WTC11 (cell line): ENCODE measurements around the gene NKX2-1. TPM values are rescaled to one million over a fixed set of nuclear protein-coding genes. Genes with fewer than 3 reads are reported as not detected.

Source experiments
- ATAC-seq: fragments of 200-7000 bp; cut with Tn5 transposase; 2 replicates; pipeline ENCODE4 v1.10.0; 2021; ENCODE audit warnings: mild to moderate bottlenecking, moderate library complexity
- CTCF ChIA-PET: fragments of 300-600 bp; sonication (Branson Sonifier 250); formaldehyde crosslinking; loops from one replicate; lab custom pipeline; 2021; ENCODE audit warnings: antibody characterized with exemption; lab: Charles Lee
- POLR2A ChIA-PET: fragments of 350-600 bp; sonication (Branson Sonifier 250); formaldehyde crosslinking; loops from one replicate; lab custom pipeline; 2021; ENCODE audit warnings: antibody characterized with exemption; lab: Charles Lee
- DNase-seq: peaks from one replicate; pipeline ENCODE4 v3.0.0; 2021; ENCODE audit warnings: low spot score
- H3K27ac Mint-ChIP-seq: 2 replicates; pipeline ENCODE4 v1.8.0; 2021; ENCODE audit warnings: mixed read lengths
- H3K27me3 Mint-ChIP-seq: 2 replicates; pipeline ENCODE4 v1.8.0; 2021; ENCODE audit warnings: low read depth, mild to moderate bottlenecking, moderate library complexity, mixed read lengths
- H3K36me3 Mint-ChIP-seq: 2 replicates; pipeline ENCODE4 v1.8.0; 2021; ENCODE audit warnings: mixed read lengths
- H3K4me1 Mint-ChIP-seq: 2 replicates; pipeline ENCODE4 v1.8.0; 2022; ENCODE audit warnings: mixed read lengths
- H3K4me3 Mint-ChIP-seq: 2 replicates; pipeline ENCODE4 v1.8.0; 2021; ENCODE audit warnings: mild to moderate bottlenecking, moderate library complexity, mixed read lengths
- H3K9me3 Mint-ChIP-seq: 2 replicates; pipeline ENCODE4 v1.8.0; 2021; ENCODE audit warnings: mixed read lengths
- ATF3 ChIP-seq: sonication (generic); formaldehyde crosslinking; conservative IDR thresholded peaks from 2 replicates; pipeline ENCODE4 v1.8.1; 2022; ENCODE audit warnings: mild to moderate bottlenecking, missing genetic modification reagents
- CREB1 ChIP-seq: sonication (generic); formaldehyde crosslinking; IDR thresholded peaks from 2 replicates; pipeline ENCODE4 v1.8.0; 2023; ENCODE audit warnings: mild to moderate bottlenecking, missing genetic modification reagents
- E2F4 ChIP-seq: sonication (generic); formaldehyde crosslinking; IDR thresholded peaks from 2 replicates; pipeline ENCODE4 v1.8.1; 2022; ENCODE audit warnings: low read depth, mild to moderate bottlenecking, moderate library complexity, missing genetic modification reagents, borderline replicate concordance
- ELF4 ChIP-seq: sonication (generic); formaldehyde crosslinking; IDR thresholded peaks from 2 replicates; pipeline ENCODE4 v1.8.1; 2022; ENCODE audit warnings: low read depth, mild to moderate bottlenecking, moderate library complexity, missing genetic modification reagents
- ESRRA ChIP-seq: sonication (generic); formaldehyde crosslinking; IDR thresholded peaks from 2 replicates; pipeline ENCODE4 v1.8.1; 2022; ENCODE audit warnings: mild to moderate bottlenecking, missing genetic modification reagents, borderline replicate concordance
- ETV6 ChIP-seq: sonication (generic); formaldehyde crosslinking; IDR thresholded peaks from 2 replicates; pipeline ENCODE4 v1.8.1; 2022; ENCODE audit warnings: mild to moderate bottlenecking, missing genetic modification reagents
- JAZF1 ChIP-seq: fragments of 250-450 bp; sonication (Bioruptor Pico); IDR thresholded peaks from 2 replicates; pipeline ENCODE4 v1.9.0; 2021; ENCODE audit warnings: moderate library complexity, mild to moderate bottlenecking, inconsistent platforms
- MLX ChIP-seq: sonication (generic); formaldehyde crosslinking; IDR thresholded peaks from 2 replicates; pipeline ENCODE4 v1.8.1; 2023; ENCODE audit warnings: mild to moderate bottlenecking, missing genetic modification reagents, moderate library complexity
- MYBL2 ChIP-seq: sonication (generic); formaldehyde crosslinking; IDR thresholded peaks from 2 replicates; pipeline ENCODE4 v1.8.1; 2023; ENCODE audit warnings: mild to moderate bottlenecking, moderate library complexity, missing genetic modification reagents
- OVOL2 ChIP-seq: fragments of 250-450 bp; sonication (Bioruptor Pico); IDR thresholded peaks from 2 replicates; pipeline ENCODE4 v1.9.0; 2021; ENCODE audit warnings: mild to moderate bottlenecking, borderline replicate concordance
- PRDM15 ChIP-seq: sonication (generic); formaldehyde crosslinking; IDR thresholded peaks from 2 replicates; pipeline ENCODE4 v1.8.0; 2022; ENCODE audit warnings: missing genetic modification reagents
- SMAD4 ChIP-seq: sonication (generic); formaldehyde crosslinking; IDR thresholded peaks from 2 replicates; pipeline ENCODE4 v1.8.0; 2022; ENCODE audit warnings: mild to moderate bottlenecking, missing genetic modification reagents
- SP1 ChIP-seq: sonication (generic); formaldehyde crosslinking; conservative IDR thresholded peaks from 2 replicates; pipeline ENCODE4 v1.8.1; 2022; ENCODE audit warnings: missing genetic modification reagents
- TCF7 ChIP-seq: sonication (generic); formaldehyde crosslinking; IDR thresholded peaks from 2 replicates; pipeline ENCODE4 v1.8.0; 2022; ENCODE audit warnings: mild to moderate bottlenecking, low read depth, missing genetic modification reagents, moderate library complexity
- ZNF121 ChIP-seq: sonication (generic); formaldehyde crosslinking; IDR thresholded peaks from 2 replicates; pipeline ENCODE4 v1.8.0; 2023; ENCODE audit warnings: missing genetic modification reagents
- ZNF263 ChIP-seq: sonication (generic); formaldehyde crosslinking; IDR thresholded peaks from 2 replicates; pipeline ENCODE4 v1.8.1; 2022; ENCODE audit warnings: low read depth, mild to moderate bottlenecking, moderate library complexity, missing genetic modification reagents
- total RNA-seq: library from RNA; stranded (reverse); gene quantifications from 3 replicates; pipeline ENCODE4 v1.2.3, GENCODE V29; 2021
- TF ChIP-seq, protein P1 (sequence below): fragments of 250-450 bp; sonication (Bioruptor Pico); conservative IDR thresholded peaks from 2 replicates; pipeline ENCODE4 v1.9.0; 2021; ENCODE audit warnings: mild to moderate bottlenecking
- TF ChIP-seq, protein P2 (sequence below): sonication (generic); formaldehyde crosslinking; IDR thresholded peaks from 2 replicates; pipeline ENCODE4 v1.8.0; 2022; ENCODE audit warnings: mild to moderate bottlenecking, missing genetic modification reagents
- TF ChIP-seq, protein P3 (sequence below): fragments of 250-450 bp; sonication (Bioruptor Pico); IDR thresholded peaks from 2 replicates; pipeline ENCODE4 v1.9.0; 2021; ENCODE audit warnings: mild to moderate bottlenecking

The NKX2-1 gene
- total RNA-seq, 1 experiment from 2014 or later, result not detected

- Mint-ChIP-seq H3K4me3 (peak overlapping the region; percentile 43), H3K27me3 (peaks cover 98% of the 10 kb centered on the region), H3K9me3 (no peaks in the 10 kb centered on the region), H3K36me3 (no peaks in the 10 kb centered on the region; the same call in 1 of the 2 replicates)
- CTCF ChIA-PET, result interaction anchor here (0.8 to 5.2 kb wide), 8 partner anchors 12 to 154 kb away, joined by 3 to 113 read pairs (median 10); partner anchors contain the start of genes NKX2-1 and PAX9
- POLR2A ChIA-PET, result no interaction called here
- no peak for TF ChIP-seq PRDM15
- TF ChIP-seq, protein P1, sequence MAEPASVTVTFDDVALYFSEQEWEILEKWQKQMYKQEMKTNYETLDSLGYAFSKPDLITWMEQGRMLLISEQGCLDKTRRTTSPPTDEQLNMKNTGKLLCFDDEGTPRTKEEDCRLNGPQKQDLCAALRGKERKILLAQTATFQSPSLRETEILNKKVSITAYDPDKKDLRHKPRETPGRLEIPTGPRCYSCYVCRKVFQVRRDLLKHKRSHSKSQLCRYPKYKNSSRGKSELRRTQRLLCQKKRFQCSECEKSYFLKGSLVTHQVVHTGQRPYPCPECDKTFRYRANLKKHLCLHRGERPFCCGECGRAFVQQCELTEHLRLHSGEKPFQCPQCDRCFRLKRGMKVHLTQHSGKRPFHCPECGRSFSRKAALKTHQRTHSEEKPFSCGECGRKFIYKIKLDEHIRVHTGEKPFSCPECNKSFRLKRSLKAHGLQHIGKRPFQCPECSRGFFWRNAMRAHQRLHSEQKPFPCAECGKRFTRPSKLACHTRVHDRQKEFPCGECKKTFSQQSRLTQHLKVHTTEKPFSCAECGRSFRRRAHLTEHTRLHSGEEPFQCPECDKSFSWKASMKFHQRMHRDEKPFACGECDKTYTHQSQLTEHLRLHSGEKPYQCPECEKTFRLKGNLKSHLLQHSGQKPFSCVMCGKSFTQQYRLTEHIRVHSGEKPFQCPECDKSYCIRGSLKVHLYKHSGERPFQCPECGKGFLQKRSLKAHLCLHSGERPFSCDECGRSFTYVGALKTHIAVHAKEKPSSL (CRISPR knock-in tag), result no peak
- no peak for TF ChIP-seq JAZF1 (CRISPR knock-in tag)
- no peak for TF ChIP-seq MYBL2 (CRISPR knock-in tag)
- TF ChIP-seq E2F4, result no peak
- TF ChIP-seq, protein P2, sequence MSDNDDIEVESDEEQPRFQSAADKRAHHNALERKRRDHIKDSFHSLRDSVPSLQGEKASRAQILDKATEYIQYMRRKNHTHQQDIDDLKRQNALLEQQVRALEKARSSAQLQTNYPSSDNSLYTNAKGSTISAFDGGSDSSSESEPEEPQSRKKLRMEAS (CRISPR knock-in tag), result no peak
- TF ChIP-seq ZNF121, result no peak
- TF ChIP-seq SP1 (CRISPR knock-in tag), result no peak
- TF ChIP-seq ETV6 (CRISPR knock-in tag), result no peak
- no peak for TF ChIP-seq ZNF263
- no peak for TF ChIP-seq ELF4
- no peak for TF ChIP-seq MLX (CRISPR knock-in tag)
- TF ChIP-seq, all 79 proteins: peak for 0
- H3K27ac Mint-ChIP-seq, result no peak overlapping the region
- no peak for DNase-seq
- H3K4me1 Mint-ChIP-seq, result peaks cover 63% of the 10 kb centered on the region
- ATAC-seq, result no peak
Measured at GRCh38 chr14:36506732-36507614, 13.1 kb downstream of the NKX2-1 start.

- peak; percentile 71 for DNase-seq
- H3K9me3 Mint-ChIP-seq, result no peaks in the 10 kb centered on the region
- peak; percentile 35 for ATAC-seq
- POLR2A ChIA-PET, result no interaction called here
- CTCF ChIA-PET, result interaction anchor here (0.6 to 5.2 kb wide), 11 partner anchors 9 to 436 kb away, joined by 3 to 113 read pairs (median 7); partner anchors contain the start of genes MBIP, NKX2-1 and PAX9
- peaks cover 100% of the 10 kb centered on the region for H3K27me3 Mint-ChIP-seq
- peak overlapping the region; percentile 43 for H3K4me3 Mint-ChIP-seq
- no peak overlapping the region for H3K27ac Mint-ChIP-seq
- no peaks in the 10 kb centered on the region; the same call in 1 of the 2 replicates for H3K36me3 Mint-ChIP-seq
- H3K4me1 Mint-ChIP-seq, result peaks cover 63% of the 10 kb centered on the region
- TF ChIP-seq CREB1 (CRISPR knock-in tag) (no peak), OVOL2 (CRISPR knock-in tag) (no peak), ESRRA (CRISPR knock-in tag) (no peak), ATF3 (CRISPR knock-in tag) (no peak), TCF7 (CRISPR knock-in tag) (no peak), ZNF121 (no peak), SMAD4 (no peak)
- TF ChIP-seq, protein P3, sequence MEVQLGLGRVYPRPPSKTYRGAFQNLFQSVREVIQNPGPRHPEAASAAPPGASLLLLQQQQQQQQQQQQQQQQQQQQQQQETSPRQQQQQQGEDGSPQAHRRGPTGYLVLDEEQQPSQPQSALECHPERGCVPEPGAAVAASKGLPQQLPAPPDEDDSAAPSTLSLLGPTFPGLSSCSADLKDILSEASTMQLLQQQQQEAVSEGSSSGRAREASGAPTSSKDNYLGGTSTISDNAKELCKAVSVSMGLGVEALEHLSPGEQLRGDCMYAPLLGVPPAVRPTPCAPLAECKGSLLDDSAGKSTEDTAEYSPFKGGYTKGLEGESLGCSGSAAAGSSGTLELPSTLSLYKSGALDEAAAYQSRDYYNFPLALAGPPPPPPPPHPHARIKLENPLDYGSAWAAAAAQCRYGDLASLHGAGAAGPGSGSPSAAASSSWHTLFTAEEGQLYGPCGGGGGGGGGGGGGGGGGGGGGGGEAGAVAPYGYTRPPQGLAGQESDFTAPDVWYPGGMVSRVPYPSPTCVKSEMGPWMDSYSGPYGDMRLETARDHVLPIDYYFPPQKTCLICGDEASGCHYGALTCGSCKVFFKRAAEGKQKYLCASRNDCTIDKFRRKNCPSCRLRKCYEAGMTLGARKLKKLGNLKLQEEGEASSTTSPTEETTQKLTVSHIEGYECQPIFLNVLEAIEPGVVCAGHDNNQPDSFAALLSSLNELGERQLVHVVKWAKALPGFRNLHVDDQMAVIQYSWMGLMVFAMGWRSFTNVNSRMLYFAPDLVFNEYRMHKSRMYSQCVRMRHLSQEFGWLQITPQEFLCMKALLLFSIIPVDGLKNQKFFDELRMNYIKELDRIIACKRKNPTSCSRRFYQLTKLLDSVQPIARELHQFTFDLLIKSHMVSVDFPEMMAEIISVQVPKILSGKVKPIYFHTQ, result no peak
Measured at GRCh38 chr14:36505892-36506731, 13.9 kb downstream of the NKX2-1 start.
